HepG2 (cell line): ENCODE results near the gene CPVL. TPM values are rescaled to one million over a fixed set of nuclear protein-coding genes. Genes with fewer than 3 reads are reported as not detected.

ENCODE experiments used
- ADNP ChIP-seq: sonication (generic); formaldehyde crosslinking; IDR thresholded peaks from 2 replicates; pipeline ENCODE4 v1.4.0; 2020; ENCODE audit warnings: missing genetic modification reagents
- AKAP8 ChIP-seq: sonication (generic); formaldehyde crosslinking; IDR thresholded peaks from 2 replicates; pipeline ENCODE4 v1.5.1; 2020; ENCODE audit warnings: mild to moderate bottlenecking, missing genetic modification reagents
- BCL3 ChIP-seq: sonication (generic); formaldehyde crosslinking; IDR thresholded peaks from 2 replicates; pipeline ENCODE4 v1.5.1; 2020; ENCODE audit warnings: mild to moderate bottlenecking, missing genetic modification reagents, moderate library complexity
- CC2D1A ChIP-seq: sonication (generic); formaldehyde crosslinking; IDR thresholded peaks from 2 replicates; pipeline ENCODE4 v1.8.1; 2023; ENCODE audit warnings: mild to moderate bottlenecking, missing genetic modification reagents
- HES4 ChIP-seq: sonication (generic); formaldehyde crosslinking; IDR thresholded peaks from 2 replicates; pipeline ENCODE4 v1.9.0; 2021; ENCODE audit warnings: mild to moderate bottlenecking, missing genetic modification reagents, borderline replicate concordance
- HIC2 ChIP-seq: sonication (generic); formaldehyde crosslinking; IDR thresholded peaks from 2 replicates; pipeline ENCODE4 v1.9.0; 2022; ENCODE audit warnings: low read depth, missing genetic modification reagents
- HOXA3 ChIP-seq: sonication (generic); formaldehyde crosslinking; IDR thresholded peaks from 2 replicates; pipeline ENCODE4 v1.5.0; 2020; ENCODE audit warnings: missing genetic modification reagents
- HOXD1 ChIP-seq: sonication (generic); formaldehyde crosslinking; IDR thresholded peaks from 2 replicates; pipeline ENCODE4 v1.5.0; 2020; ENCODE audit warnings: missing genetic modification reagents
- JUND ChIP-seq: sonication (generic); formaldehyde crosslinking; IDR thresholded peaks from 2 replicates; pipeline ENCODE4 v1.8.0; 2022; ENCODE audit warnings: mild to moderate bottlenecking, missing genetic modification reagents
- MIER2 ChIP-seq: IDR thresholded peaks from 2 replicates; pipeline ENCODE4 v1.6.1; 2016; ENCODE audit warnings: missing biosample characterization, missing genetic modification reagents
- MTA1 ChIP-seq: sonication (generic); formaldehyde crosslinking; IDR thresholded peaks from 2 replicates; pipeline ENCODE4 v1.4.0; 2020; ENCODE audit warnings: missing genetic modification reagents, mild to moderate bottlenecking, borderline replicate concordance
- PTBP1 ChIP-seq: fragments of 200-400 bp; formaldehyde crosslinking; IDR thresholded peaks from 2 replicates; pipeline ENCODE4 v1.6.1; 2018; ENCODE audit warnings: low read length, low read depth; ENCODE audit not compliant: poor library complexity, severe bottlenecking
- RXRB ChIP-seq: IDR thresholded peaks from 2 replicates; pipeline ENCODE4 v1.6.1; 2016; ENCODE audit warnings: borderline replicate concordance, missing genetic modification reagents, missing compliant biosample characterization
- ZFAT ChIP-seq: sonication (generic); formaldehyde crosslinking; conservative IDR thresholded peaks from 2 replicates; pipeline ENCODE4 v1.8.1; 2023; ENCODE audit warnings: missing genetic modification reagents, inconsistent platforms
- ZNF160 ChIP-seq: sonication (generic); formaldehyde crosslinking; IDR thresholded peaks from 2 replicates; pipeline ENCODE4 v1.8.0; 2022; ENCODE audit warnings: mild to moderate bottlenecking, inconsistent platforms, missing genetic modification reagents
- ZNF292 ChIP-seq: sonication (generic); formaldehyde crosslinking; IDR thresholded peaks from 2 replicates; pipeline ENCODE4 v1.8.1; 2022; ENCODE audit warnings: mild to moderate bottlenecking, low read depth, missing genetic modification reagents, borderline replicate concordance
- ZNF33B ChIP-seq: sonication (generic); formaldehyde crosslinking; IDR thresholded peaks from 2 replicates; pipeline ENCODE4 v1.5.1; 2020; ENCODE audit warnings: mild to moderate bottlenecking, missing genetic modification reagents
- ZNF383 ChIP-seq: sonication (generic); formaldehyde crosslinking; IDR thresholded peaks from 2 replicates; pipeline ENCODE4 v1.4.0; 2020; ENCODE audit warnings: missing genetic modification reagents, mild to moderate bottlenecking, borderline replicate concordance
- ZNF451 ChIP-seq: sonication (generic); formaldehyde crosslinking; IDR thresholded peaks from 2 replicates; pipeline ENCODE4 v1.5.0; 2020; ENCODE audit warnings: mild to moderate bottlenecking, missing genetic modification reagents
- ZNF572 ChIP-seq: sonication (generic); formaldehyde crosslinking; IDR thresholded peaks from 2 replicates; pipeline ENCODE4 v1.5.1; 2020; ENCODE audit warnings: mild to moderate bottlenecking, missing genetic modification reagents
- ZNF891 ChIP-seq: sonication (generic); formaldehyde crosslinking; IDR thresholded peaks from 2 replicates; pipeline ENCODE4 v1.5.0; 2020; ENCODE audit warnings: mild to moderate bottlenecking, missing genetic modification reagents
- polyA plus RNA-seq, 8 experiments: library from polyadenylated mRNA; depleted of rRNA in 3 of 8; stranded (reverse) in 7 of 8; unstranded in 1 of 8; fragments of >200 nt; fragmentation: Illumina TruSeq in 4 of 8; extraction: Trizol in 4 of 8; gene quantifications; 2 replicates each; pipeline versions ENCODE4 v1.2.1 to v1.2.3, GENCODE V29; 2011 to 2016; ENCODE audit warnings: low read depth in 4 of 8, missing spikeins in 1 of 8, mixed read lengths in 1 of 8; ENCODE audit not compliant: insufficient read depth in 1 of 8
- total RNA-seq, 5 experiments: library from RNA; depleted of rRNA; stranded (reverse); fragments of >200 nt; fragmentation: Illumina TruSeq; extraction: Trizol; gene quantifications; 2 replicates each; pipeline ENCODE4 v1.2.3, GENCODE V29; 2016; ENCODE audit warnings: low read depth in 1 of 5
- TF ChIP-seq, protein P1 (sequence below): sonication (generic); formaldehyde crosslinking; IDR thresholded peaks from 2 replicates; pipeline ENCODE4 v1.5.0; 2020; ENCODE audit warnings: missing genetic modification reagents, mild to moderate bottlenecking, borderline replicate concordance
- TF ChIP-seq, protein P2 (sequence below): sonication (generic); formaldehyde crosslinking; IDR thresholded peaks from 2 replicates; pipeline ENCODE4 v1.8.1; 2023; ENCODE audit warnings: mild to moderate bottlenecking, missing genetic modification reagents

The CPVL gene
- total and polyA plus RNA-seq, 2 of the 13 experiments (the other 11 are each of a cell fraction or from before 2014, with no cell fraction given) = 59.2 to 294 TPM

- peak; percentile 92 for TF ChIP-seq BCL3 (CRISPR knock-in tag)
- peak; percentile 50; the same call in 1 of the 2 replicates for TF ChIP-seq ZNF451 (CRISPR knock-in tag)
- TF ChIP-seq MTA1 (CRISPR knock-in tag) = peak; percentile 43; the same call in 1 of the 2 replicates
- peak; percentile 75 for TF ChIP-seq ZNF292 (CRISPR knock-in tag)
- no peak for TF ChIP-seq HES4 (CRISPR knock-in tag)
- TF ChIP-seq, protein P1, sequence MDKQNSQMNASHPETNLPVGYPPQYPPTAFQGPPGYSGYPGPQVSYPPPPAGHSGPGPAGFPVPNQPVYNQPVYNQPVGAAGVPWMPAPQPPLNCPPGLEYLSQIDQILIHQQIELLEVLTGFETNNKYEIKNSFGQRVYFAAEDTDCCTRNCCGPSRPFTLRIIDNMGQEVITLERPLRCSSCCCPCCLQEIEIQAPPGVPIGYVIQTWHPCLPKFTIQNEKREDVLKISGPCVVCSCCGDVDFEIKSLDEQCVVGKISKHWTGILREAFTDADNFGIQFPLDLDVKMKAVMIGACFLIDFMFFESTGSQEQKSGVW (CRISPR knock-in tag) = 0 out of 2 replicates have a peak, but pooled peaks have one; percentile 8
- no peak for TF ChIP-seq HIC2
- TF ChIP-seq HOXD1 = no peak; the same call in 1 of the 2 replicates
- peak; percentile 49 for TF ChIP-seq PTBP1
- 0 out of 2 replicates have a peak, but pooled peaks have one; percentile 37 for TF ChIP-seq ADNP
- no peak for TF ChIP-seq MIER2 (CRISPR knock-in tag)
- no peak for TF ChIP-seq ZFAT
- 0 out of 2 replicates have a peak, but pooled peaks have one; percentile 22 for TF ChIP-seq ZNF33B (CRISPR knock-in tag)
- TF ChIP-seq JUND = 0 out of 2 replicates have a peak, but pooled peaks have one; percentile 33
- TF ChIP-seq ZNF383 (CRISPR knock-in tag) = no peak
- 0 out of 2 replicates have a peak, but pooled peaks have one; percentile 19 for TF ChIP-seq ZNF891 (CRISPR knock-in tag)
- TF ChIP-seq RXRB (CRISPR knock-in tag) = 0 out of 2 replicates have a peak, but pooled peaks have one; percentile 13
- peak; percentile 81 for TF ChIP-seq HOXA3 (CRISPR knock-in tag)
- TF ChIP-seq, protein P2, sequence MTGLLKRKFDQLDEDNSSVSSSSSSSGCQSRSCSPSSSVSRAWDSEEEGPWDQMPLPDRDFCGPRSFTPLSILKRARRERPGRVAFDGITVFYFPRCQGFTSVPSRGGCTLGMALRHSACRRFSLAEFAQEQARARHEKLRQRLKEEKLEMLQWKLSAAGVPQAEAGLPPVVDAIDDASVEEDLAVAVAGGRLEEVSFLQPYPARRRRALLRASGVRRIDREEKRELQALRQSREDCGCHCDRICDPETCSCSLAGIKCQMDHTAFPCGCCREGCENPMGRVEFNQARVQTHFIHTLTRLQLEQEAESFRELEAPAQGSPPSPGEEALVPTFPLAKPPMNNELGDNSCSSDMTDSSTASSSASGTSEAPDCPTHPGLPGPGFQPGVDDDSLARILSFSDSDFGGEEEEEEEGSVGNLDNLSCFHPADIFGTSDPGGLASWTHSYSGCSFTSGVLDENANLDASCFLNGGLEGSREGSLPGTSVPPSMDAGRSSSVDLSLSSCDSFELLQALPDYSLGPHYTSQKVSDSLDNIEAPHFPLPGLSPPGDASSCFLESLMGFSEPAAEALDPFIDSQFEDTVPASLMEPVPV (CRISPR knock-in tag) = peak; percentile 22; the same call in 1 of the 2 replicates
- TF ChIP-seq ZNF160 (CRISPR knock-in tag) = peak; percentile 39; the same call in 1 of the 2 replicates
- no peak for TF ChIP-seq AKAP8
- TF ChIP-seq CC2D1A (CRISPR knock-in tag) = no peak
- 0 out of 2 replicates have a peak, but pooled peaks have one; percentile 50 for TF ChIP-seq ZNF572 (CRISPR knock-in tag)
Measured at GRCh38 chr7:29194594-29195427, 48.5 kb upstream of the CPVL start, which contains the start of gene CHN2 (continued).
